ENCODE results near the gene WEE2. TPM values are rescaled to one million over a fixed set of nuclear protein-coding genes. Genes with fewer than 3 reads are reported as not detected.

WEE2 gene
- total RNA-seq, 4 donors from 2014 or later: not detected

GRCh38 chr7:141691540-141691939, 16.6 kb upstream of the WEE2 start:
- no peak overlapping the region for H3K27ac ChIP-seq
- WGBS, 2 donors (ENCODE audit: low coverage in 1 of 2): 80 to 83% methylated on average over 3 of the region's 3 CpGs
- DNase-seq: no peak
- in situ Hi-C loops (cut with MboI; ENCODE audit: low pct_ligation_motif_present in 1 of 4, low pct_unique_long_range_greater_than_20kb in 1 of 4, low sequenced_read_pairs in 3 of 4) (no loop called here), intact Hi-C loops (cut with DNase I; ENCODE audit: low total_unique reads) (no loop called here)
- no peak overlapping the region for H3K4me3 ChIP-seq
- no peaks in the 10 kb centered on the region for H3K9me3 ChIP-seq
- TF ChIP-seq EP300 (IDR thresholded peaks at IDR 0.05; ENCODE audit: low read depth) (no peak), CTCF (IDR thresholded peaks at IDR 0.05) (no peak), POLR2A (IDR thresholded peaks at IDR 0.05) (no peak), POLR2AphosphoS5 (IDR thresholded peaks at IDR 0.05) (no peak)
- H3K36me3 ChIP-seq: no peaks in the 10 kb centered on the region
- peaks cover 7 to 19% (median 13%) of the 10 kb centered on the region in 4 donors for H3K4me1 ChIP-seq
- H3K27me3 ChIP-seq: no peaks in the 10 kb centered on the region

- intact Hi-C loops (cut with DNase I; ENCODE audit: low total_unique reads) (no loop called here), in situ Hi-C loops (cut with MboI; ENCODE audit: low pct_ligation_motif_present in 1 of 4, low pct_unique_long_range_greater_than_20kb in 1 of 4, low sequenced_read_pairs in 3 of 4) (no loop called here)
- Histone ChIP-seq H3K9me3 (no peaks in the 10 kb centered on the region), H3K27ac (no peak overlapping the region), H3K4me1 (peaks cover 7 to 21% (median 16%) of the 10 kb centered on the region in 4 donors), H3K36me3 (no peaks in the 10 kb centered on the region), H3K4me3 (no peak overlapping the region), H3K27me3 (no peaks in the 10 kb centered on the region)
- DNase-seq: no peak
- 77 to 82% methylated on average over 2 to 4 of the region's 4 CpGs for WGBS, 2 donors (ENCODE audit: low coverage in 1 of 2)
- TF ChIP-seq POLR2AphosphoS5 (IDR thresholded peaks at IDR 0.05): no peak
- no peak for TF ChIP-seq EP300 (IDR thresholded peaks at IDR 0.05; ENCODE audit: low read depth)
- no peak for TF ChIP-seq POLR2A (IDR thresholded peaks at IDR 0.05)
- TF ChIP-seq CTCF (IDR thresholded peaks at IDR 0.05): no peak
Observed at GRCh38 chr7:141691961-141692360, 16.2 kb upstream of the WEE2 start.

GRCh38 chr7:141693082-141693481, 15.1 kb upstream of the WEE2 start:
- H3K36me3 ChIP-seq: no peaks in the 10 kb centered on the region
- WGBS, 2 donors (ENCODE audit: low coverage in 1 of 2): 88 to 91% methylated on average over 3 of the region's 3 CpGs
- H3K9me3 ChIP-seq: no peaks in the 10 kb centered on the region
- H3K27me3 ChIP-seq: no peaks in the 10 kb centered on the region
- no peak overlapping the region for H3K4me3 ChIP-seq
- no peak for DNase-seq
- H3K27ac ChIP-seq: no peak overlapping the region
- in situ Hi-C loops (cut with MboI; ENCODE audit: low pct_ligation_motif_present in 1 of 4, low pct_unique_long_range_greater_than_20kb in 1 of 4, low sequenced_read_pairs in 3 of 4): no loop called here
- TF ChIP-seq EP300 (IDR thresholded peaks at IDR 0.05; ENCODE audit: low read depth) (no peak), POLR2AphosphoS5 (IDR thresholded peaks at IDR 0.05) (no peak), CTCF (IDR thresholded peaks at IDR 0.05) (no peak), POLR2A (IDR thresholded peaks at IDR 0.05) (no peak)
- peaks cover 7 to 31% (median 25%) of the 10 kb centered on the region in 4 donors for H3K4me1 ChIP-seq
- intact Hi-C loops (cut with DNase I; ENCODE audit: low total_unique reads): no loop called here

GRCh38 chr7:141695803-141696289, 12.3 kb upstream of the WEE2 start:
- TF ChIP-seq EP300 (IDR thresholded peaks at IDR 0.05; ENCODE audit: low read depth) (no peak), POLR2AphosphoS5 (IDR thresholded peaks at IDR 0.05) (no peak), CTCF (IDR thresholded peaks at IDR 0.05) (no peak), POLR2A (IDR thresholded peaks at IDR 0.05) (no peak)
- peak overlapping the region in 3 of 4 donors; percentile 7 to 34 (median 7) for H3K27ac ChIP-seq
- H3K27me3 ChIP-seq: no peaks in the 10 kb centered on the region
- no peaks in the 10 kb centered on the region for H3K36me3 ChIP-seq
- in situ Hi-C loops (cut with MboI; ENCODE audit: low pct_ligation_motif_present in 1 of 4, low pct_unique_long_range_greater_than_20kb in 1 of 4, low sequenced_read_pairs in 3 of 4): no loop called here
- WGBS, 2 donors (ENCODE audit: low coverage in 1 of 2): 57% methylated on average over 5 of the region's 6 CpGs; no CpG with 5 or more reads in 1 of the 2 donors
- DNase-seq: peak; percentile 37
- intact Hi-C loops (cut with DNase I; ENCODE audit: low total_unique reads): no loop called here
- peaks cover 7 to 46% (median 34%) of the 10 kb centered on the region in 4 donors for H3K4me1 ChIP-seq
- no peak overlapping the region for H3K4me3 ChIP-seq
- H3K9me3 ChIP-seq: no peaks in the 10 kb centered on the region

Measured in transverse colon (tissue), 4 donors.